GM19025 (cell line): Measurements from ENCODE around the gene KRT77.
"Not testable (repeated sequence)": the region's sequence is repeated elsewhere in the genome, so short reads cannot be mapped to it uniquely, and the experiment has no call there.

ENCODE experiments used
- ATAC-seq: cut with Tn5 transposase; IDR thresholded peaks from one replicate; pipeline ENCODE4 v1.9.1; 2021; ENCODE audit warnings: mild to moderate bottlenecking, low read depth, moderate library complexity; ENCODE audit not compliant: unreplicated experiment

The KRT77 gene

DNA sequence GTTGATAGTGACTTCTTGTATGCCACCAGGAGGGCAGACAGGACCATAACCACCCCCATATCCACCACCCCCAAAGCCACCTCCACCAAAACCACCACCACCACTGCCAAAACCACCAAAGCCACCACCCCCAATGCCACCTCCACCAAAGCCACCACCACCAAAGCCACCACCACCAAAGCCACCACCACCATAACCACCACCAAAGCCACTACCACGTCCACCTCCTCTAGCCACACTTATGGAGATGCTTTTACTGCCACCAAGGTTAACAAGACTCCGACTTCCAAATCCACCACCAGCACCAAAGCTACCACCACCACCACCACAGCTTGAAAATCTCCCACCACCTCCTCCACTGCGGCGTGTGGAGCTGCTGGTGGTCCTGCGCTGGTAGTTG is 23.4 kb downstream of the KRT77 start:
- no peak for ATAC-seq

DNA sequence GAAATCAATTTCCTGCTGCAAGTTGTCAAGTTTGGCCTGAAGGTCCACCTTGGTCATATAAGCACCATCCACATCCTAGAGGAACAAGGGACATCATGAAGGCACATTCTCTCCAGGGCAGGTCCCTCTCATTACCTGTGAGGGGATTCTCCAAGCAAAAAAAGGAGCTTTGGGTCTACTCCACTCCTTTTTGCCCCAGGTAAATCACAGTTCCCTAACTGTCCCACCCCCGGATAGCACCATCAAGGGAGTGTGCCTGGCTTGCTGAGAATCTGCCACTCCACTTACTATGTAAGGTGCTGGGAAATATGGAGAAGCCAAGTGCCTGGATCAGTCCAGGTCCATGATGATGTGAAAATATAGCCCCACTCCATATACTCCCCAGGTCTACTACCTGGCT is 25.7 kb downstream of the KRT77 start:
- ATAC-seq = no peak

DNA sequence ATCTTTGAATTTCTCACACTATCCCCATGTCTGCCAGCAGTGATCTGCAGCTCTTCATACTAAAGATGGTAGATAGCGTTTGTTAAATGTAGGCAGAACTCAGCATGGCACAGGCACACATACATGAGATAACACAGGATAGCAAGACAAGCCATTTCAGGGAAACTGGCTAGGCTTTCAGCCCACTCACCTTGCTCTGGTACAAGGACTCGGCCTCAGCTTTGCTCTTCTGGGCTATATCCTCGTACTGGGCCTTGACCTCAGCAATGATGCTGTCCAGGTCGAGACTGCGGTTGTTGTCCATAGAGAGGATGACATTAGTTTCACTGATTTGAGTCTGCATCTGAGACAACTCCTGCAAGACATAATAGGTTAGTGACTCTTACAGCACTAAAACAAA is 26.2 kb downstream of the KRT77 start:
- no peak for ATAC-seq

DNA sequence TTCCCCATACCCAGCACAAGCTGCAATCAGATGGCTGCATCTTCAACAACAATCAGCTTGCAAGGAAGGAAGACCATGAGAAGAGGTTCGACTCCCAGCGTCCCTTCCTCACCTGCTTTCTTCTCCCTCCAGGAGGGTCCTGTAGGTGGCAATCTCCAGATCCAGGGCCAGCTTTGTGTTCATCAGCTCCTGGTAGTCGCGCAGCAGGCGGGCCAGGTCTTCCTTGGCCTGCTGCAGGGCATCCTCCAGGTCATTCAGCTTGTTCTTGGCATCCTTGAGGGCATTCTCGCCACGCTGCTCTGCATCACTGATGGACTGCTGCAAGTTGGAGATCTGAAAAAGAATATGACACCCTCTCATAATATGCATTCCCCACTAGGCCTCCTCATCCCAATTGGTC is 27.2 kb downstream of the KRT77 start:
- no peak for ATAC-seq

DNA sequence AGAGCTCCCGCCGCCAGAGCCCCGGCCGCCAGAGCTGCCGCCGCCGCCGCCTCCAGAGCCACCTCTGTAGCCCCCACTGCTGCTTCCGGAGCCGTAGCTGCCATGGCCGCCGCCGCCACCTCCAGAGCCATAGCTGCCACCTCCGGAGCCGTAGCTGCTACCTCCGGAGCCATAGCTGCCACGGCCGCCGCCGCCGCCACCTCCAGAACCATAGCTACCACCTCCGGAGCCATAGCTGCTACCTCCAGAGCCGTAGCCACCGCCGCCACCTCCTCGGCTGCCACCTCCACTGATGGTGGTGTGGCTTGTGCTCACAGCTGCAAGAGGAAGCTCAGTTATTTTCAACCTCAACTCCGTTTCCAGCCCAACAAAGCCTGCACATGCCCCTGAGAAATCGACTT is 28.0 kb downstream of the KRT77 start:
- ATAC-seq = no peak

DNA sequence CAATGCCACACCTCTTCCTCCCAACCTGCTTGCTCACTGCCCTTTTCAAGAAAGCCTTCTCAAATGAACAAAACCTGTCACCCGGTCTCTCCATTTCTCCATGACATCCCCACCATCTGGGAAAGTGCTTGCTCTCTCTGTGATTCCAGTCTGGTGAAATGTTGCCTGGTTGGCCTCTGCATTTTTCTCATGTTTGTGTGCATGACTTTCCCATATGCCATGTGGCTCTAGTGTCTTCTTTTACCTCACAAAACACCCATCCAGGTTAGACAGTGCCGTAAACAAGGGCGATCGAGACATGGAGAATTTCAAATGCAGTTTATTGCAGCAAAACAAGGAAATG is 28.9 kb downstream of the KRT77 start:
- no peak for ATAC-seq

DNA sequence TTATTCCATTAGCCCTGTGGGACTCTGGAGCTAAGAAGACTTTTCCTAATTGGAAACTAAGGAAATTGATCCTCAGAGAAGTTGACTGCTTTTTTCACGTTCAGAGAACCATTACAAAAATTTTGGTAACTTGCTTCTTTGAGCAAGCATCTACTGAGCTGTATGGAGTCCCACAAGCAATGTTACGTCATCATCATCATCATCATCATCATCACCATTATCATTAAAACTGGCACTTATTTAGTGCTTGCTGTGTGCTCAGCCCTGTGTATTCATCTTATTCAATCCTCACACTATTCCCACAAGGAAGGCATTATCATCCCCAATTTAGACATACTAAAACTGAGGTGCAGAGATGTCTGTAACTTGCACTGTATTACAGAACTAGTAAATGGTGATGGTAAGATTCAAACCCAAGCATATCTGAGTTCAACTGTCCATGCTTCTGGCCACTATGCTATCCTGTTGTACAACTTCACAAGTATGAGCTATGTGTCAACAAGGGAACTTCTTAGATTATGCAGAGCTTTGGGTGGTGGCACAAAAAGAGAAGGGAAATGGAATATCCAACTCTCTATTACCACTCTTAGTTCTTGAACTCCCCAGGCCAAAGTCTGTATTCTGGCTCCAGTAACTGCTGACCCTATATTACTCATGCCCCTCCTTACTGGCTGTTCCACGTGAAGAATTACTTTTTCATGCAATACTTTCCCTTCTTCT is 29.5 kb downstream of the KRT77 start:
- ATAC-seq = no peak

DNA sequence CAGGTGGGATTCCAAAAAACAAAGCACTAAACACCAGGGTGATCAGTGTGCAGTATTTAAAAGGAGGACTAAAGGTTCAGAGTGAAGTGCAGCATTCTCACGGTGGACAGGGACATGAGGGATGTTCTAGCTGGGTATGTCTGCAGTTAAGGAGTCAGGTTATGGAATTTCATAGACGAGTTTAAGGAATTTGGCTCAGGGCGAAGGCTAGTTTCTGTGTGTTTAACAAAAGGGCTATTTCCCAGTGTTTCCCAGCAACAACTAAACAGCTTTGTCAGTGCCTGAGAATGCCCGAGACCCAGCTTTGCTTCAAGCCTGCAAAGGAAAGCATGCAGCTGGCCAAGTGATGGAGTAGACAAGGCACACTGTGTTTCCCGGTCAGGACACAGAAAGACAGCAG is 30.1 kb downstream of the KRT77 start:
- ATAC-seq = no peak

DNA sequence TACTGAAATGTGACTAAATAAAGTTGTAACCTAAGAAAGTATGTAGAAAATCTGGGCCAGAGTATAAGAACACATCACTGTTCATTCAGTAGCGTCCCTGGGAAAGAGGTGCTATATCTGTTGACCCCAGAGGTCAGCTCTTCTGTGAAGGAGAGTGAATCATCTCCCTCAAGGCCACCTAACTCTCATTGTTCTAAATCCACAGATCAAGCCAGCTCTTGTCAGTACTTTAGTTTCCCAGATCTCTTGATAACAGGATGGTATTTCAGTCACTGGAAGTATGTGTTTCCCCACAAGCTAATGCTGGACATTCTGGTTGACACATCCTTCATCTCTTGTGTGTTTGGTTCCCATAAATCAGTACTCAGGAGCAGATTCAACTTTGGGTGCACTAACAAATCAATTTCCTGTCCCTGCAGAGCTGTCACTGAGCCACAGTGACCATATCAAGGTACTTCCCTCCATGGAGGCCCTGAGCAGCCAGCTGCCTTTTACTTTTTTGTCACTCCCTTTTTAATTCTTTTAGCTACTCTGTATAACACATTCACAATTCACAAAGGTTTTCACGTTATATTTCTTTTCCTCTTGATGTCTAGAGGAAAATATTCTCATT is 30.9 kb downstream of the KRT77 start:
- no peak for ATAC-seq

DNA sequence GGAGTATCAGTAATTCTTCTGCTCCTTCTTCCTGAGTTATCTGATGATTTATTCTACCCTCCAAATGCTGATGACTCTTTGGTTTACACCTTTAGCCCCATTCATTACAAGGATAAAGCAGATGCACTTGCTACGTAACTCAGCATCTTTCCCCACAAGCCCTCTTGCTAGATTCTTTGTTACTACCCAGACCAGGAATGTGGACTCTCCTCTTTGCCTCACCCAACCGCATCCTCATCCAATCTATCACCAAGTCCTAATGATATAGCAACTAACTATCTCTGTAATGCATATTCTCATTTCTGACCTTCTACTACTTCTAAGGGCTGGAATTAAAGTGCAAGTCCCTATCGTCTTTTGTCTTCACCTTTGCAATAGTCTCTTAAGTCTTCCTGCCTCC is 32.4 kb downstream of the KRT77 start:
- no peak for ATAC-seq

DNA sequence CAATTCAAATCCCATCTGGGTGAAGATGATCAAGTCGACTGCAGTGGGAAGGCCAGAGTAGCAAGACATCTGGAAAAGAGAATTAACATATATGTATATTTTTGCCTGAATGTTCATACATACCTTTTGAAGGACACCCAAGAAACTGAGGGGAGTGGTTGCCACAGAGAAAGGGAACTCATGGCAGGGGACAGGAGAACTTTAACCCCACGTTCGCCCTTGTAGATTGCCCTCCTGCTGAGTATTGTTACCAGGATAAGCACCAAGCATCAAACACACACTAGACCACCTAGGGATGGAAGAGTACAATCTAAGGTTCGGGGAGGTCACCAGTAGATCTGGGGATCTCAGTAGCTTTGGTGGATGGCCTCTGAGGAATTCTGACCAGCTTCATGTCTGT is 32.8 kb downstream of the KRT77 start:
- ATAC-seq = no peak

DNA sequence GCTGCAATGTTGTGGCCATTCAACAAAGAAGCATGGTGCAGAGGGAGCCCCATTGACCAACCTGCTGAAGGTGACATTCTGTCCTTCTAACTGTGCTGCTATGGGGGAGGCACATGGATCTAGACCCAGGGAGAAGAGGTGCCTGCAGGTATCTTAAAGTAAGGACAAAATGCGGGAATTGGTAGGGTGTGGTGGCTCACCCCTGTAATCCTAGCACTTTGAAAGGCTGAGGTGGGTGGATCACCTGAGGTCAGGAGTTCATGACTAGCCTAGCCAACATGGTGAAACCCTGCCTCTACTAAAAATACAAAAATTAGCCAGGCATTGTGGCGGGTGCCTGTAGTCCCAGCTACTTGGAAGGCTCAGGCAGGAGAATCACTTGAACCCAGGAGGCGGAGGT is 33.4 kb downstream of the KRT77 start:
- ATAC-seq = not testable (repeated sequence)

DNA sequence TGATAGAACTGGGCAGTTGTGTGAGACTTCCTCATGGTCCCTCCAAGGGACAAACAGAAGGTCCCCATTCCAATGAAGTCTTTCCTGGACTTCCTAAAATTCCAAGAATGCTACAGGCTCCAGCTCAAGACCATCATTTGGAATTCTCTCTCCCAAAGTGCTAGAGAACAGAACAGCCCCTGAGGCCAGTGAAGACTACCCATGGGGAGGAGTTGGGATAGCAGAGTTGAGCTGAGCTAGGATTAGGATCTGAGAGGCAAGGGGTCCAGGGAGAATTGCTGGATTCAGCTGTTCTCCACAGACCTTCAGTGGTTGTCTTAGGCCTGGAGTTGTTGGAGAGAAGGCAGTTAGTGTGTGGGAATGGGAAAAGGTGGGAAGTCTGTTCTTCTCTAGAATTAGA is 33.9 kb downstream of the KRT77 start:
- ATAC-seq = no peak

DNA sequence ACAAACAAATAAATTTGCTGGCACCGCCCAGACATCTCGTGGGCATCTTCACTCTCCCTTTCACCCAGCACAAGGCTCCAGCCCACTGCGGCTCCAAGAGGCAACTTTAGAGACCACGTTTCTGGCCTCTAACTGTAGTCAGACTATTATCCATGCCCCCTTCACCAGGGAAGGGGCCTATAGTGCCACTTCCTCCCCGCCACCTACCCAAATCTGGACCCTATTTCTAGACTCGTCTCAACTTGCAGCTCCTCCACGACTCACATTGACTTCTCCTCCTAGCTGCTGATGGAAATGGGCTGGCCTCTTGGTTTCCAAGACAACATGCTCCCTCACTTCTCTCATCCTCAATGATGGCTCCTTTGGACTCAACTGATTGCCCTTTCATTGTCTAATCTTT is 35.4 kb downstream of the KRT77 start:
- no peak for ATAC-seq

DNA sequence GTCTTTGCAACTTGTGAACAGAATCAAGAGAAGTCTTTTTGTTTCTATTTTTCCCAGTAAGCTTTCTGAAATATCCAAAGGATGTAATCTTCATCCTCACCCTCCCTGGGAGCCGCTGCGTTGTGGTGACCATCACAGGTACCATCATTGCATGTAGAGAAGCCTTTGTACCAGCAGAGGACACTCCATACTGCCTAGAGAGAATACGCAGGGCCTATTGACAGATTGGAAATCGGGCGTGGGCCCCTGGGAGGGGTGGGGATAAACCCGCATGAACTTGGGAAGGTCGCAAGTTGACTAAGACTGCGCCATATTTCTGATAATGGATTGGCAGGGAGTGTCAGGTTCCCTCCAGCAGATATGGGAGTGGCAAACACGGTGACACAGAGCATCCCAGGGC is 35.8 kb downstream of the KRT77 start:
- no peak for ATAC-seq

DNA sequence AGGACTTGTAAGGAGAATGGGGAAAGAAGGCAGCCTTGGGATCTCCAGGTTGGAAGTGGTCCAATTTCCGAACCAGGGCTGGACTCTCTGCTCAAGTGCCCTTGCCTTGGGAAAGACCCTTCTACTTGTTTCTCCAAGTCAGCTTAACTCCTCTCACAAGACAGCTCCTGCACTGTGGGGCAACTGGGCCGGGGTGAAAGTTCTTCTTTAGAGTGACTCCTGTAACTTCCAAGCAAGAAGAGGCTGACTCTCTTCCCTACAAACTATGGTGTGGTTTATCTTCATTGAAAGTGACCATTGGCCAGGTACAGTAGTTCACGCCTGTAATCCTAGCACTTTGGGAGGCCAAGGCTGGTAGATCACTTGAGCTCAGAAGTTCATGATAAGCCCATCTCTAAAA is 36.9 kb downstream of the KRT77 start:
- no peak for ATAC-seq

DNA sequence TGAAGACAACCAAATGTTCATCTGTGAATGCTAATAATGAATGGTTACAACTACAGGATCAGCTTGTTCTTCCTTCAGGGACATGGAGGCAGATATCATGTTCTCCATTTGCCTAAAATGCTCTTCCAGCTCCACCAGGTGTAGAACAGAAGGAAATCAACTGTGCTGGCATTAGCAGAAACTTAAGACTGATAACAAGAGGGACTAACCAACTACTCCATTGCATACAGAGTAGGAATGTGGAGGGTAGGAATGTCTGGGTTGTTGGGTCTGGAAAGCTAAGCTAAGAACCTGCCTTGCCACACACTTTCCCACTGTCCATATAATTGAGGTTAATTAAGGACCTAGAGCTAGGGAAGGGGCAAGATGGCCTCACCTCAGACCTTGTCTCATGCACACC is 39.9 kb downstream of the KRT77 start:
- ATAC-seq = no peak

DNA sequence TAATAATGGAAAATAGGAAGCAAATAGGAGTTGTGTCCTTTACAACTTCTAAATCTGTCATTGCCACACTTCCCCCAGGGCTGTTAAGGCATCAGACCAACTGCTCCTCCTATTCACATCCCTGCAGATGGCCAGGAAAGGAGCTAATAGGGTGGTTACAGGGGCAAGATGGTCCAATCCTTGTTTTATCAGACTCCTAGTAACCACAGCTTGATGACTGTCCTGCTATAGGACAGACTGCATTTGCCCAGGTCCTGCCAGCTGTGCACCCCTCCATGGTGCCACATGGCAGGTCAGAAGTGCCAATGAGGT is 40.5 kb downstream of the KRT77 start:
- no peak for ATAC-seq

DNA sequence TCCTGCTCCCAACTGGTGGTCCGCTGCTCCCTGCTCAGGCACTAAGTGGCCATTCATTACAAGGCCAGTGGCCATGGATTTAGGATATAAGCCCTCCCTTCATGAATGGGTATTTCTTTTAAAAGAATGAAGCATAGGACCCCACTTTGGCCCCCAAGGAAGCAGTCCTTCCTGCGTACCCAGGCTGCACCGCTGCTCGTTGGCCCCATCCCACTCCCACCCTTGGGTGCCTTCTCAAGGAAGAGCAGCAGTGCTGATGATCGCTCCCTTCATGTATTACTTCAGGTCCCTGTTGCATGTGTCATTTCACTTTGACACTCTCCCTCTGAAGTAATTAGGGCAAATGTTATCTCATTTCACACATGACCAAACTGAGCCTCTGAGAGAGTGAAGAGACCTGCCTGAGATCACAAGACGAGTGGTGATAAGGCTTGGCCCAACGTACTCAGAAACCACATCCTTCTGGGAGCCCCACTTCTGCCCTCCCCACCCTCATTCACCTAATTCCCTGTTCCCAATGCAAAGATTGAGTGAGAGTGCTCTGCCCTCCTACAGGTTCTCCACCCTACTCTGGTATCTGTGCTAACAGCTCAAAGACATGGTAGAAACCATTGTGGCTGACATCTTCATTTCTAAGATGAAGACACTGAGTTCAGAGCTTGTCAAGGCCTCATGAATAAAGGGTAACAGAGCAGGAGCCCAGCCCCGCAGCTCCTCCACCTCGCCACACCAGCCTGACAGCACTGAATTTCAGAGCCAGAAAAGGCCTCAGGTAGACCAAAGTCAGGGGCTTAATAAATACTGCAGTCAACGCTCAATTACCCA is 41.0 kb downstream of the KRT77 start:
- ATAC-seq = no peak

DNA sequence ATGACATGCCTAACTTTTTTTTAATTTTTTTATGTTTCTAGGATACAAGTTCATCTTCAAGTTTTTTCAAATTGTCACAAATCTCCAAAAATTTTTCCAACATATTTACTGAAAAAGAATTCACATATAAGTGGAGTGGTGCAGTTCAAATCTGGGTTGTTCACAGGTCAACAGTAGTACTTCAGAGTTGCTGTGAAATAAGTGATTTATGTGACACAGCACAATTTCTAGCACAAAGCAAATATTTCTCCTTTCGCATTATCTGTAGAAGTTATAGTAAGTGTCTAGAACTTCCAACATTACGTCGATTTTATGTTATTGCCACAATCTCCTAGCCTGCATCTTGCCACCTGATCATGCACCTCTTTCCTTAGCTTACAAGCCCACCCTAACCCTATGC is 41.7 kb downstream of the KRT77 start:
- ATAC-seq = no peak

DNA sequence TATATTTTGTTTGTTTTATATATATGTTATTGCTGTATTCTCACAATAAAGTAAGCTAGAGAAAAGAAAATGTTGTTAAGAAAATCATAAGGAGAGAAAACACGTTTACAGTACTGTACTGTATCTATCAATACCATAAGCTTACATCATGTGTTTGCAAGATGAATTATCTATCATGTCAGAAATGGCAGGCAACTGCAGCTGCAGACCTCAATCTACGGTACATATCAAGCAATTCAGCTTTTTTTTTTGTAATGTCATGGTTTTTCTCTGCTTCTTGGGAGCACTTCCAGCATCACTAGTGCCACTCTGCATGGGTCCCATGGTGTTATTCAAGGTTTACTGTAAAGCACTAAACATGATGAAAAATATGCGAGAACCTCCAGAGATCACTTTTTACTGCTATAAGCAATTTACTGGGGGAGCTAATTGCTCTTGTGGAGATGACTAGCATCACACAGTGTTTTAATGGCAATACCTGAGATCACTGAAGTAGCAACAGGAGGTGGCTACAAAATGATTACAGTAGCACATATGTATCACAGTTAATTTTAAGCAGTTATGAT is 42.3 kb downstream of the KRT77 start:
- no peak for ATAC-seq

DNA sequence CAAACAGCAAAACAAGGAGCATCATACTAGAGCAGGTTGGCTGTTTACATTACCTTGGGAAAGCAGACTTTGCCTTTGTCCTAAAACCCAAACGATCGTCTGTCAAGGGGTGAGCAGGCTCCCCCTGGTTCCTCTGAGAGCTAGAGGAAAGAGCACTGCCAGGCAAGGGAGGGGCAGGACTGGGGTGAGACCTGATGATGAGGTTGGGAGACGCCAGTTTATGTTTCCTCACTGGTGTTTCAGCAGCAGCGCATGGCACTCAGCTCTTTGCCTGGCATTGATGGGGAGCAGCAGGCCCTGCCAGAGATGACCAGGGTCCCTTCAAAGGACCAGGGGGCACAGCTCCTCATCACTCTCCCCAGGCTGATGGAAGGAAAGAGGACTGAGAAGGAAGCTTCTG is 43.4 kb downstream of the KRT77 start:
- no peak for ATAC-seq
